A673 (cell line): Measurements from ENCODE around the gene MAN1C1. TPM values are rescaled to one million over a fixed set of nuclear protein-coding genes. Genes with fewer than 3 reads are reported as not detected.

Experiments
- BruUV-seq: library from RNA; stranded (reverse); fragments of 400-500 nt; replicated peaks from 2 replicates; lab custom pipeline; 2021; lab: Mats Ljungman, UMichigan
- CTCF ChIA-PET: fragments of 300-600 bp; sonication (Branson Sonifier 250); formaldehyde crosslinking; loops from one replicate; lab custom pipeline; 2022; ENCODE audit warnings: antibody characterized with exemption; lab: Charles Lee
- POLR2A ChIA-PET: fragments of 300-600 bp; sonication (Branson Sonifier 250); formaldehyde crosslinking; loops from one replicate; lab custom pipeline; 2022; ENCODE audit warnings: antibody characterized with exemption; ENCODE audit not compliant: low non-redundant PET; lab: Charles Lee
- DNase-seq: peaks from one replicate; pipeline ENCODE4 v3.0.0-alpha.2; 2015; ENCODE audit warnings: low spot score
- H3K27ac ChIP-seq: fragments of 200-600 bp; sonication (generic); 2 replicates; pipeline ENCODE4 v1.5.1; 2016; ENCODE audit warnings: mixed run types, low read depth, mild to moderate bottlenecking, mixed read lengths, antibody characterized with exemption, low read length; ENCODE audit not compliant: poor library complexity, severe bottlenecking
- H3K27me3 ChIP-seq: fragments of 200-600 bp; sonication (generic); replicated peaks from 2 replicates; pipeline ENCODE4 v1.6.1; 2017; ENCODE audit warnings: mixed run types, low read depth, mild to moderate bottlenecking, mixed read lengths, antibody characterized with exemption, low read length; ENCODE audit not compliant: insufficient read depth, poor library complexity
- H3K36me3 ChIP-seq: fragments of 200-600 bp; sonication (generic); 2 replicates; pipeline ENCODE4 v1.6.1; 2016; ENCODE audit warnings: mixed run types, mild to moderate bottlenecking, mixed read lengths, antibody characterized with exemption, low read length; ENCODE audit not compliant: insufficient read depth, poor library complexity, severe bottlenecking
- H3K4me1 ChIP-seq: fragments of 200-600 bp; sonication (generic); 2 replicates; pipeline ENCODE4 v1.6.1; 2017; ENCODE audit warnings: mixed run types, mild to moderate bottlenecking, mixed read lengths, antibody characterized with exemption, low read length; ENCODE audit not compliant: insufficient read depth, poor library complexity, severe bottlenecking
- H3K4me3 ChIP-seq: fragments of 200-600 bp; sonication (generic); 2 replicates; pipeline ENCODE4 v1.5.1; 2016; ENCODE audit warnings: low read depth, mixed run types, mild to moderate bottlenecking, mixed read lengths, low read length; ENCODE audit not compliant: poor library complexity, severe bottlenecking
- H3K9me3 ChIP-seq: fragments of 200-600 bp; sonication (generic); 2 replicates; pipeline ENCODE4 v1.6.1; 2016; ENCODE audit warnings: mixed run types, low read depth, mild to moderate bottlenecking, mixed read lengths, antibody characterized with exemption, low read length; ENCODE audit not compliant: poor library complexity, severe bottlenecking
- EZH2 ChIP-seq: fragments of 200-600 bp; sonication (generic); IDR thresholded peaks from 2 replicates; pipeline ENCODE4 v1.6.1; 2017; ENCODE audit warnings: borderline replicate concordance, low read depth, mild to moderate bottlenecking, mixed read lengths, antibody characterized with exemption, low read length; ENCODE audit not compliant: poor library complexity, severe bottlenecking
- intact Hi-C: fragments of 100-400 bp; cut with micrococcal nuclease; formaldehyde crosslinking; loops from one replicate; pipeline ENCODE4 v1.10.0; 2022; ENCODE audit not compliant: unreplicated experiment
- total RNA-seq: library from RNA; stranded (reverse); gene quantifications from 2 replicates; pipeline ENCODE4 v1.2.3, GENCODE V29; 2021
- TF ChIP-seq, protein P1 (sequence below): fragments of 300-800, 200-600 bp; sonication (generic); conservative IDR thresholded peaks from 2 replicates; pipeline ENCODE4 v1.5.1; 2017; ENCODE audit warnings: low read depth, mild to moderate bottlenecking, antibody characterized with exemption, low read length, moderate library complexity, mixed read lengths

Gene MAN1C1
- total RNA-seq, 1 experiment from 2014 or later: 0.21 TPM

DNA sequence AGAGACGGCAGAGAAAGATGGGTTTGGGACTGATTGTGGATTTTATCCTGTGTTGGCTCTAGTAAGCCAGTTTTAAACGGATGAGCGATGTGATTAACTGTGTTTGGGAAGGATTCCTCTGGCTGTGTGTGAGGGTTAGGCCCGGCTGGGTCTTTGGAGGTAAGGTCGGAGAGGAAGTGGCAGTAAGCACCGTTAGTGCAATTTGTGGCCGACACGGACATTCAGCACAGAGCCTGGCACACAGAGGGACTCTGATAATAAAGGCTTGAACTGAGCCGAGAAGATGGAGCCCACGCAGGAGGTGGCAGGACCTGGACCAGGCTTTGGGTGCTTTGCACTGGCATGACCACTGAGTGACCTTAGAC is 204.5 kb downstream of the MAN1C1 start:
- TF ChIP-seq, protein P1, sequence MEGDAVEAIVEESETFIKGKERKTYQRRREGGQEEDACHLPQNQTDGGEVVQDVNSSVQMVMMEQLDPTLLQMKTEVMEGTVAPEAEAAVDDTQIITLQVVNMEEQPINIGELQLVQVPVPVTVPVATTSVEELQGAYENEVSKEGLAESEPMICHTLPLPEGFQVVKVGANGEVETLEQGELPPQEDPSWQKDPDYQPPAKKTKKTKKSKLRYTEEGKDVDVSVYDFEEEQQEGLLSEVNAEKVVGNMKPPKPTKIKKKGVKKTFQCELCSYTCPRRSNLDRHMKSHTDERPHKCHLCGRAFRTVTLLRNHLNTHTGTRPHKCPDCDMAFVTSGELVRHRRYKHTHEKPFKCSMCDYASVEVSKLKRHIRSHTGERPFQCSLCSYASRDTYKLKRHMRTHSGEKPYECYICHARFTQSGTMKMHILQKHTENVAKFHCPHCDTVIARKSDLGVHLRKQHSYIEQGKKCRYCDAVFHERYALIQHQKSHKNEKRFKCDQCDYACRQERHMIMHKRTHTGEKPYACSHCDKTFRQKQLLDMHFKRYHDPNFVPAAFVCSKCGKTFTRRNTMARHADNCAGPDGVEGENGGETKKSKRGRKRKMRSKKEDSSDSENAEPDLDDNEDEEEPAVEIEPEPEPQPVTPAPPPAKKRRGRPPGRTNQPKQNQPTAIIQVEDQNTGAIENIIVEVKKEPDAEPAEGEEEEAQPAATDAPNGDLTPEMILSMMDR: no peak
- no peak for TF ChIP-seq EZH2
- CTCF ChIA-PET: interaction anchor here (1.1 kb wide), 1 partner anchor 83 kb away, joined by 5 read pairs; no protein-coding TSS in a partner anchor
- no peaks in the 10 kb centered on the region for H3K9me3 ChIP-seq
- POLR2A ChIA-PET: no interaction called here
- no peaks in the 10 kb centered on the region for H3K4me1 ChIP-seq
- peak overlapping the region; percentile 90 for H3K4me3 ChIP-seq
- intact Hi-C loops: no loop called here
- no peaks in the 10 kb centered on the region for H3K27me3 ChIP-seq
- DNase-seq: no peak
- peak overlapping the region; percentile 88 for H3K27ac ChIP-seq
- no peaks in the 10 kb centered on the region for H3K36me3 ChIP-seq
- BruUV-seq: no TSS peak

DNA sequence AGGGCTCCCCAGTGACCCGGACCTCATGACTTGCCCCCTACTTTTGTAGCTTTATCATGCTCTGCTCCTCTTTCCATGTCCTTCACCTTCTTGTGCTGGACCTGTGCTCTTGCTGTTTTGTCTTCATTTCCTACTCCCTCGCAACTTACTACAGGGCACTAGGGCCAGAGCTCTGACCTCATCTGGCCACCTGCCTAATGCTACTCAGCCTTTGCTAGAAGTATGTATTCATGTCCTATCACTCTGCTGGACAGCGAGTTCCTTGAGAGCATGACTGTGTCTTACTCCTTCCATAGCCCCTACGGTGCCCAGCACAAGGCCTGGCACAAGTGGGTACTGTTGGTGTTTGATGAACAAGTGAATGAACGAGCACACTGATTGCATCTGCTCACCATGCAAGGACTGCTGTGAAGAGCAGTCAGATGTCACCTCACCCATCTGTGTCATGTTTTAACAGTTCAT is 205.1 kb downstream of the MAN1C1 start:
- Histone ChIP-seq H3K27ac (no peak overlapping the region), H3K4me3 (no peak overlapping the region), H3K4me1 (no peaks in the 10 kb centered on the region), H3K9me3 (no peaks in the 10 kb centered on the region), H3K27me3 (no peaks in the 10 kb centered on the region), H3K36me3 (peaks cover 2% of the 10 kb centered on the region)
- TF ChIP-seq, protein P1: no peak
- TF ChIP-seq EZH2: no peak
- no peak for DNase-seq
- CTCF ChIA-PET: interaction anchor here (1.1 kb wide), 1 partner anchor 83 kb away, joined by 5 read pairs; no protein-coding TSS in a partner anchor
- BruUV-seq: no TSS peak
- POLR2A ChIA-PET: no interaction called here
- intact Hi-C loops: no loop called here

DNA sequence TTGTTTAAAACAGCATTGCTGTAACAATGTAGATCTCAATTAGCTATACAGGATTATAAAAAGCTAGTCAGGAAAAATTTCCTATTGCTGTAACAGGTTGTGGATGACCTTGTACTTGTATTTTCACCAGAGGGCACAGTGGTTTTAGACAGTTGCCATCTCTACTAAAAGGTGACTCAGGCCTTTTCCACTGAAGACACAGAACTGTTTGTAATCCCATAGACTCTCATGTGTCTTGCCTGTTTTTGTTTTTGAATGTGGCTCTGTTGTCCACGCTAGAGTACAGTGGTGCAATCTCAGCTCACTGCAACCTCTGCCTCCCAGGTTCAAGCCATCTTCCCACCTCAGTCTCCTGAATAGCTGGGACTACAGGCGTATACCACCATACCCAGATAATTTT is 209.0 kb downstream of the MAN1C1 start:
- no peaks in the 10 kb centered on the region for H3K27me3 ChIP-seq
- no peaks in the 10 kb centered on the region for H3K4me1 ChIP-seq
- POLR2A ChIA-PET: no interaction called here
- BruUV-seq: no TSS peak
- H3K4me3 ChIP-seq: no peak overlapping the region
- H3K36me3 ChIP-seq: peaks cover 38% of the 10 kb centered on the region
- no peak for TF ChIP-seq EZH2
- intact Hi-C loops: no loop called here
- H3K9me3 ChIP-seq: no peaks in the 10 kb centered on the region
- H3K27ac ChIP-seq: no peak overlapping the region
- no peak for DNase-seq
- CTCF ChIA-PET: no interaction called here

DNA sequence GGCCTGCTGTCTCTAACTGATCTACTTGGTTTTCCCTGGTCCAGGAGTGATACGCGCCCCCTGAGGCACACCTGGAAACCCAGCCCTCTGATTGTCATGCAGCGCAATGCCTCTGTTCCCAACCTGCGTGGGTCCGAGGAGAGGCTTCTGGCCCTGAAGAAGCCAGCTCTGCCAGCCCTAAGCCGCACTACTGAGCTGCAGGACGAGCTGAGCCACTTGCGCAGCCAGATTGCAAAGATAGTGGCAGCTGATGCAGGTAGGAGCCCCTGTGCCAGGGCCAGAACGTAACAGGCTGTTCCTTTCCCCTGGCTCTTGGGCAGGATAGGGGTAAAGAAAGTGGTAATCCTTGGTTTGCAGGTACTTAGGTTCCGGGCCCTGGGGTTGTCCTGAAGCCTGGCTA is 210.0 kb downstream of the MAN1C1 start:
- no TSS peak for BruUV-seq
- Histone ChIP-seq H3K36me3 (peaks cover 47% of the 10 kb centered on the region), H3K4me3 (no peak overlapping the region), H3K27ac (no peak overlapping the region), H3K9me3 (no peaks in the 10 kb centered on the region), H3K4me1 (no peaks in the 10 kb centered on the region), H3K27me3 (no peaks in the 10 kb centered on the region)
- intact Hi-C loops: no loop called here
- TF ChIP-seq, protein P1: no peak
- TF ChIP-seq EZH2: no peak
- ChIA-PET CTCF (no interaction called here), POLR2A (no interaction called here)
- DNase-seq: no peak
